GM18507 (cell line): ENCODE data around the gene LRSAM1.

Experiments
- DNase-seq: peaks from one replicate; pipeline ENCODE4 v3.0.0; 2011; ENCODE audit warnings: low read depth; ENCODE audit not compliant: insufficient read length; ENCODE audit errors: extremely low spot score
- FAIRE-seq: peaks from 2 replicates; lab custom pipeline; 2011; peaks lifted over from hg19 to GRCh38; lab: Jason Lieb, UNC

LRSAM1 gene

GRCh38 chr9:127541865-127542264 is 90.6 kb downstream of the LRSAM1 start:
- FAIRE-seq (no peak), DNase-seq (no peak)

GRCh38 chr9:127543221-127543620 is 91.9 kb downstream of the LRSAM1 start:
- DNase-seq (no peak), FAIRE-seq (no peak)

DNA sequence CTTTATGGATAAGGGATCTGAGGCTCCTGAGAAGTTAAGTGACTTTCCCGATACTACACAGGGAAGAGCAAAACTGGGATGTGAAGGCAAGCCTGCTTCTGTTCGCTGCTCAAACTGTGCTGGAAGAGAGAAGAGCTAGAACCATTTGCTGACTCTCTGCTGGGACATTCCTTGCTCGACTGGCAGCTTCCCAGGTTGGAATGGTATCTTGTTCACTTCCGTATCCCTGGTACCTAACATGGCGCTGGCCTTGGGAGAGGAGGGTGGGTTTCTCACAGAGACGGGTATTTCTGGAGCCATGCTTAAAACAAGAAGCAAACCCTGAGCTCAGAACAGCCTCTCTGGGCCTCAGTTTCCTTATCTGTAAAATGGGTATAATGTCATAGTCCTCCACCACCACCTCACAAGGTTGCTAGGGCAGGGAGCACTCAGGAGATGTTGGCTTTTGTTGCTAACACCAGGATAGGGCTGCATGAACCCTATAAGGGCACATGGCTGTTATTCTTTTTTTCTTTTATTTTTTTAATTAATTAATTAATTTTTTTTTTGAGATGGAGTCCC is 92.7 kb downstream of the LRSAM1 start:
- DNase-seq (no peak), FAIRE-seq (no peak)

DNA sequence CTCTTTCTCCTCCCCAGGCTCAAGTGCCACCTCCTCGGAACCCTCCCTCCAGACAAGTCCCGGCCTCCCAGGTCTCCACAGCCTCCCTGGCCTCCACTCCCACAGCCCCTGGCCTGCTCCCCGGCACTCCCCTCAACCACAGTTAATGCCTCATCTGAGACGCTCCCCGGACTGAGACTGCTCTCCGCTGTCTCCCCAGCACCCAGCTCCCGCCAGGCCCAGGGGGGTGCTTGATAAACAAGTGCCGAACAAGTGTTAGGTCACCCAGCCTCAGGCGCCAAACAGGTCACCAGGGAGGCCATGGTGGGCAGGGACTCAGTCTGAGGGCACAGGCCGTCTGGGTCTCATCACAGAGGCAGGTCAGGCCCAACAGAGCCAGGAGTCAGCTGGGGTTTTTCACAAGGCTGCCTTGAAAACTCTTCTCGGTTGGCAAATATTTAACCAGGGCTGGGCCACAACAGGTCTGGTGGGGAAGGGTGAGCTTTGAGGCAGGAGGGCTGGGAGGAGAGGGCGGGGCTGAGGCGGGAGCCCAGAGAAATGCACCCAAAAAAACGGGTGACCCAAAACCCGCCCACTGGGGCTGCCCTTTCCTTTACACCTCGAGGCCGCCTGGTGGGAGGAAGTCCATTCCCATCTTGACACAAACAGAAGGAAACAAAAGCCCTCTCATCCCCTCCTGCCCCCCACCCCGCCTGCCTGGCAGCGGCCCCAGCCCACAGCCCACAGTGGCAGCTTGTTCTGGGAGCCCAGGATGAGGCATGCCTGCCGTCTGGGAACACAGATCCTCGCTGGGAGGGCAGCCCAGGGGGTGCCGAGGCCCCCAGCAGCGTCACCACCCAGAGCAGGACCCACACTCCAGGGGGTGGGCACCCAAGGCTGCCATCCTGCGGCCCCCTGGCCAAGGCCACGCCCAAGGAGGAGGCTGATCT is 94.2 kb downstream of the LRSAM1 start:
- FAIRE-seq (peak; percentile 86), DNase-seq (peak; percentile 68)

- FAIRE-seq (no peak), DNase-seq (no peak)
Measured at GRCh38 chr9:127546125-127546832, 95.0 kb downstream of the LRSAM1 start.

DNA sequence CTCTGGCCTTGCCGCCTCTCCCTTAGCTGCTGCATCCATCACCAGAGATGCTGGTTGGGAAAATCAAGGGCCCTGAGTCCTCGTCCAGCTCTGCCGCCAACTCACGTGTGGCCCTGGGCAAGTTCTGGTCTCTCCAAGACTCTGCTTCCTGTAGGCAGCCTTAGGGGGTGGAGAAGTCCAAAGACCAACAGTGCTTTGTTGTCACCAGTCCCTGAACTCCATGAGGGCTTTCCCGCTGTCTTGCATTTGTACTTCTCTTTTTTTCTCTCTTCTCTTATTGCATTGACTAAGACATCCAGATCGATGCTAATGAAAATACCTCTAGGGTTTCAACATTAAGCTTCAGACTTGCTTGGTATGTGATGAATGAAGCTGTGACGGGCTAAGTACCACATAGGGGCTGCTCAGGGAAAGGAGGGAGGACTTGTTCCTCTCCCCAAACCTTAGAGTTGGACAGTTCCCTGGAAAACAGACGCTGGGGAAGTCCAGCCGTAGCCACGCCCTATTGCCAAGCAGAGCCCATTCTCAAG is 97.1 kb downstream of the LRSAM1 start:
- DNase-seq = no peak
- no peak for FAIRE-seq

DNA sequence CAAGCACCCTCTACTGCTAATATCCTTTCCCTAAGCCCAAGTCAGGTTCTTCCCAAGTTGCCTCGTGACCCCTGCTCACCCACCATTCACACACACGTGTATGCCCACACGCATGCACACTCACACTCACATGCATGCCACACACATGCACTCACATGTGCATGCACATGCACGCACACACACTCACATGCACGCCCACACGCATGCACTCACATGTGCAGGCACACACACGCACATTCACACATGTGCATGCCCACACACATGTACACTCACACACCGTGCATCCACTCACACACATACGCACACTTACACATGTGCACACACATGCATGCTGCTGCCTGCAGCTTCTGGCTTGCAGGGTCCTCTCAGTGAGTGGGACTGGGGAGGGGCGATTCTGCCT is 97.9 kb downstream of the LRSAM1 start:
- no peak for DNase-seq
- FAIRE-seq = no peak

- DNase-seq (no peak), FAIRE-seq (no peak)
Measured at GRCh38 chr9:127549751-127550150, 98.4 kb downstream of the LRSAM1 start.

DNA sequence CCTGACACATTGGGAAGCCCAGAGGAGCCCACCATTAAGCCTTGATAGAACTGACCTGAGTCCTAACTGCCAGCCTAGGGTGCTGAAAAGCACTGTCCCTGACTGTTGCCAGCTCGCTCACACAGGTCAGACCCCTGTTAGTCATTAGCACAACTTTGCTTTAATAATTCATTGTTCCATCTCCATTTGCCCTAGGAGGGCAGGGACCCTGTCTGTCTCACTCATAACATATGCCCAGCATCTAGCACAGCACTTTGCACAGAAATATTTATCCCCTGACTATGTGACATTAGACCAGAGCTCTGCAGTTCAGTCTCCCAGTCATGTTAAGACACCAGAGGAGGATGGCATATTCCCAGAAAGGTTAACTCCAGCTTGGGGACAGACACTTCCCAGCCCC is 99.0 kb downstream of the LRSAM1 start:
- FAIRE-seq = no peak
- no peak for DNase-seq

DNA sequence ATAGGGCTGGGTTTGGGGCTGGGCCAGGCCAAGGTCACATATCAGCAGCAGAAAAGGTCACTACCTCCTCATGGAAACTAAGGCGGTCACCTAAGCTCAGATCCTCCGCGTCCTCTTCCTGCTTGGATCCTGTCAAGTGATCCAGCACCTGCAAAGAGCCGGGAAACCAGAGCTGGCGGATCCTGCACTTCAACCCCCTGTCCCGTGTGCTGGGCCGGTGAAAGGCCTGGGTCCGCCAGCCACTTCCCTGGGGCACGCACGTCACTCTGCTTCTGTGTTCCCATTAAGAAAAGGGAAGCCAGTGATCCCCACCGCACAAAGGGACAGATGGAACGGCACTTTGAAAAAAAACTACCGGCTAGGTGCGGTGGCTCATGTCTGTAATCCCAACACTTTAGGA is 99.4 kb downstream of the LRSAM1 start:
- DNase-seq = no peak
- FAIRE-seq = no peak
